GM23248 (cell line): ENCODE measurements around the gene OR11G2.
"Not testable (repeated sequence)": the region's sequence is repeated elsewhere in the genome, so short reads cannot be mapped to it uniquely, and the experiment has no call there.

ENCODE experiments used
- EZH2 ChIP-seq: fragments of 200-600 bp; sonication (generic); IDR thresholded peaks from 2 replicates; pipeline ENCODE4 v1.6.1; 2018; ENCODE audit warnings: antibody characterized with exemption, mild to moderate bottlenecking; ENCODE audit not compliant: insufficient read depth, poor library complexity, severe bottlenecking
- EZH2phosphoT487 ChIP-seq: fragments of 200-600 bp; sonication (generic); IDR thresholded peaks from 2 replicates; pipeline ENCODE4 v1.6.1; 2018; ENCODE audit warnings: antibody characterized with exemption, moderate library complexity, mild to moderate bottlenecking, low read depth; ENCODE audit not compliant: insufficient read depth

DNA sequence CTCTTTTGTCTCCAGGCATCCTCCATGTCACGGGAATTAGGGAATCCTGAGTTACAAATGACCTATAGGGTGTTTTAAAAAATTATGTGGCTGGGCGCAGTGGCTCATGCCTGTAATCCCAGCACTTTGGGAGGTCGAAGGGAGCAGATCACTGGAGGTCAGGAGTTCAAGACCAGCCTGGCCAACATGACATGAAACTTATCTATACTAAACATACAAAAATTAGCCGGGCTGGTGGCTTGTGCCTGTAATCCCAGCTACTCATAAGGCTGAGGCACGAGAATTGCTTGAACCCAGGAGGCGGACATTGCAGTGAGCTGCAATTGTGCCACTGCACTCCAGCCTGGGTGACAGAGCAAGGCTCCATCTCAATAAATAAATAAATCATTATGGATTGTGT lies 4.5 kb downstream of the OR11G2 start:
- not testable (repeated sequence) for TF ChIP-seq EZH2, EZH2phosphoT487
